Measurements from ENCODE around the gene FAM76B. TPM values are rescaled to one million over a fixed set of nuclear protein-coding genes. Genes with fewer than 3 reads are reported as not detected.
A peak's percentile ranks its signal among the peaks of the same experiment; 100 is the strongest.

The FAM76B gene
- total and polyA plus RNA-seq, 9 of the 15 experiments (the other 6 are each of a cell fraction or from before 2014, with no cell fraction given) = 22.5 to 60.0 (median 35.0) TPM

GRCh38 chr11:95789506-95790122 lies at the start of gene FAM76B (continued):
- TF ChIP-seq AFF1 (IDR thresholded peaks at IDR 0.05; ENCODE audit: low read depth in 1 of 2, partially characterized antibody in 2 of 2) (no peak), ZNF699 (CRISPR knock-in tag; IDR thresholded peaks at IDR 0.05; ENCODE audit: insufficient replicate concordance) (no peak), FOXM1 (IDR thresholded peaks at IDR 0.05; ENCODE audit: low read depth) (no peak), FOXM1 (CRISPR knock-in tag; IDR thresholded peaks at IDR 0.05; ENCODE audit: low read depth) (peak; percentile 21; the same call in 1 of the 2 replicates), FUS (optimal IDR thresholded peaks at IDR 0.05; ENCODE audit: low read depth, low read length) (peak; percentile 47), EHMT2 (IDR thresholded peaks at IDR 0.05) (no peak), BHLHE40 (IDR thresholded peaks at IDR 0.05; ENCODE audit: low read length) (peak; percentile 4; the same call in 1 of the 2 replicates), ZNF696 (CRISPR knock-in tag; conservative IDR thresholded peaks at IDR 0.05) (no peak), THAP7 (CRISPR knock-in tag; IDR thresholded peaks at IDR 0.05) (no peak), ZNF830 (CRISPR knock-in tag; IDR thresholded peaks at IDR 0.05) (peak; percentile 73; the same call in 1 of the 2 replicates), ZNF511 (CRISPR knock-in tag; IDR thresholded peaks at IDR 0.05) (peak; percentile 65; the same call in 1 of the 2 replicates), ZC3H8 (IDR thresholded peaks at IDR 0.05) (no peak), MITF (IDR thresholded peaks at IDR 0.05) (no peak), VEZF1 (CRISPR knock-in tag; IDR thresholded peaks at IDR 0.05) (peak; percentile 95), PHF8 (IDR thresholded peaks at IDR 0.05; ENCODE audit: borderline replicate concordance, low read length) (peak; percentile 71), ELF2 (CRISPR knock-in tag; IDR thresholded peaks at IDR 0.05) (peak; percentile 86; the same call in 1 of the 2 replicates), PHB2 (IDR thresholded peaks at IDR 0.05; ENCODE audit: low read depth) (no peak), BRF1 (IDR thresholded peaks at IDR 0.05; ENCODE audit: borderline replicate concordance, extremely low read depth, insufficient read length) (no peak)

Data from K562 (cell line).